Ecto neural progenitor cell (in vitro differentiated cells): ENCODE results near the gene CCL28.

Experiments
- DNase-seq: peaks from one replicate; pipeline ENCODE4 v3.0.0-alpha.2; 2018; ENCODE audit warnings: low spot score

Gene CCL28

GRCh38 chr5:43357067-43357466 is 55.1 kb downstream of the CCL28 start:
- DNase-seq, result no peak

- DNase-seq, result no peak
These were observed 57.4 kb downstream of the CCL28 start for GRCh38 chr5:43354774-43355173.

GRCh38 chr5:43353668-43354067 is 58.5 kb downstream of the CCL28 start:
- DNase-seq, result no peak

- DNase-seq, result no peak
These were observed 59.3 kb downstream of the CCL28 start for GRCh38 chr5:43352915-43353314.

- DNase-seq, result no peak
These were observed 60.1 kb downstream of the CCL28 start for GRCh38 chr5:43352131-43352530.

- DNase-seq, result no peak
These were observed 63.3 kb downstream of the CCL28 start for GRCh38 chr5:43348861-43349363.

- no peak for DNase-seq
These were observed 64.0 kb downstream of the CCL28 start for GRCh38 chr5:43348207-43348606.

GRCh38 chr5:43338862-43339261 is 73.3 kb downstream of the CCL28 start:
- no peak for DNase-seq

- no peak for DNase-seq
These were observed 76.0 kb downstream of the CCL28 start for GRCh38 chr5:43336159-43336558.

GRCh38 chr5:43335681-43336080 is 76.5 kb downstream of the CCL28 start:
- DNase-seq, result no peak

GRCh38 chr5:43332401-43332800 is 79.8 kb downstream of the CCL28 start:
- no peak for DNase-seq
